ENCODE data around the gene ATAD3B.
A peak's percentile ranks its signal among the peaks of the same experiment; 100 is the strongest.
"Not testable (repeated sequence)": the region's sequence is repeated elsewhere in the genome, so short reads cannot be mapped to it uniquely, and the experiment has no call there.

Gene ATAD3B

DNA sequence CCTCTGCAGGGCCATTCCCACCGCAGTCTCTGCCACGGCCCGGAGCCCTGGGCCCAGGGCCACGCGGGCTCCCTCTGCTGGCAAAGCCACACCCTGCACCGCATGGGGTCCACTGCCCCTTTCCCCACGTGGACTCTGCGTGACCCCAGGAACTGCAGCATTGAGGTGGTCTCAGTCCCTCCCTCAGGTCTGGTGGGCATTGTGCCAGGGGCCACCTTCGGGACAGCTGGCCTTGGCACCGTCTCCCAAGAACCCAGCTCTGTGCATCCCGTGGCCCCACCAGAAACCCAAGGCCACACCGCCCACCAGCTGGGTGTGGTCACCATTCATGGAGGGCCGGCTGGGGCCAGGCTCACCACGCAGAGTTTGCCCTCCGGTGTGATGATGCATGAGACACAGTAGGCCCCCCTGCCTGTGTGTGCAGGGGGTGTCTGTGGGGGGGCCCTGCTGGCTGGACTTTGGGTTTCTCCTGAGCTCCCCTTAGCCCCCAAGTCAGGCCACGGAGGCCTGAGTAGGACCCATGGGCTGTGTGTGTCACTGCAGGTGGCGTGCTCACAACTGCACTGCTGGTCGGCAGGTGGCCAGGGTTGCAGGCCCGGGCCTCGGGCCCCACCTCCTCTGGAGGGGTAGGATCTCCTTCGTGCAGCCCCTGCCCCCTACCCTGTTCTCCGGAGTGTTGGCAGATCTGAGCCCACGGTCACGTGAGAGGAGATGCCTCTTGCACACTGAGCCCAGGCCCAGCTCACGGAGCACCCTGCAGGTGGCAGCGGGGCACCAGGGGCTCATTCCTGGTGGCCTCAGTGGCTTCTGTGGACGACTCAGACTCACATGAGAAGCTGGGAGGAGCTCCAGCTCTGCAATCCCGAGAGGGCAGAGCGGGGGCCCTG lies 30.3 kb upstream of the ATAD3B start:
- H2AFZ ChIP-seq: peak overlapping the region; percentile 62
- H3K36me3 ChIP-seq (ENCODE audit: control insufficient read depth, insufficient read depth, low read length): no peaks in the 10 kb centered on the region
- H3K27ac ChIP-seq: no peak overlapping the region
- no peaks in the 10 kb centered on the region for H3K79me2 ChIP-seq
- H3K4me3 ChIP-seq (ENCODE audit: low read depth, low read length): no peak overlapping the region
- TF ChIP-seq, protein P1, sequence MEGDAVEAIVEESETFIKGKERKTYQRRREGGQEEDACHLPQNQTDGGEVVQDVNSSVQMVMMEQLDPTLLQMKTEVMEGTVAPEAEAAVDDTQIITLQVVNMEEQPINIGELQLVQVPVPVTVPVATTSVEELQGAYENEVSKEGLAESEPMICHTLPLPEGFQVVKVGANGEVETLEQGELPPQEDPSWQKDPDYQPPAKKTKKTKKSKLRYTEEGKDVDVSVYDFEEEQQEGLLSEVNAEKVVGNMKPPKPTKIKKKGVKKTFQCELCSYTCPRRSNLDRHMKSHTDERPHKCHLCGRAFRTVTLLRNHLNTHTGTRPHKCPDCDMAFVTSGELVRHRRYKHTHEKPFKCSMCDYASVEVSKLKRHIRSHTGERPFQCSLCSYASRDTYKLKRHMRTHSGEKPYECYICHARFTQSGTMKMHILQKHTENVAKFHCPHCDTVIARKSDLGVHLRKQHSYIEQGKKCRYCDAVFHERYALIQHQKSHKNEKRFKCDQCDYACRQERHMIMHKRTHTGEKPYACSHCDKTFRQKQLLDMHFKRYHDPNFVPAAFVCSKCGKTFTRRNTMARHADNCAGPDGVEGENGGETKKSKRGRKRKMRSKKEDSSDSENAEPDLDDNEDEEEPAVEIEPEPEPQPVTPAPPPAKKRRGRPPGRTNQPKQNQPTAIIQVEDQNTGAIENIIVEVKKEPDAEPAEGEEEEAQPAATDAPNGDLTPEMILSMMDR (IDR thresholded peaks at IDR 0.05): peak; percentile 65
- H3K27me3 ChIP-seq (ENCODE audit: control insufficient read depth, insufficient read depth, low read length): no peaks in the 10 kb centered on the region
- no peak overlapping the region for H3K9ac ChIP-seq
- no peak overlapping the region for H3K4me2 ChIP-seq (ENCODE audit: low read length)
- no peaks in the 10 kb centered on the region for H3K4me1 ChIP-seq
- no peaks in the 10 kb centered on the region for H3K9me3 ChIP-seq (ENCODE audit: control insufficient read depth, low read length)

GRCh38 chr1:1442069-1442770 lies 29.3 kb upstream of the ATAD3B start:
- H3K9me3 ChIP-seq (ENCODE audit: control insufficient read depth, low read length): no peaks in the 10 kb centered on the region

GRCh38 chr1:1446631-1447030 lies 24.9 kb upstream of the ATAD3B start:
- not testable (repeated sequence) for H3K4me2 ChIP-seq (ENCODE audit: low read length); H3K27me3 ChIP-seq (ENCODE audit: control insufficient read depth, insufficient read depth, low read length); H3K9me3 ChIP-seq (ENCODE audit: control insufficient read depth, low read length); H3K4me3 ChIP-seq (ENCODE audit: low read depth, low read length); H3K4me1 ChIP-seq; H3K79me2 ChIP-seq; H3K27ac ChIP-seq; H2AFZ ChIP-seq; H3K9ac ChIP-seq; H3K36me3 ChIP-seq (ENCODE audit: control insufficient read depth, insufficient read depth, low read length)

More at GRCh38 chr1:1442069-1442770, 29.3 kb upstream of the ATAD3B start:
- Histone ChIP-seq H3K9ac (no peak overlapping the region), H3K4me3 (ENCODE audit: low read depth, low read length) (no peak overlapping the region), H3K4me2 (ENCODE audit: low read length) (no peak overlapping the region), H3K27ac (no peak overlapping the region), H3K36me3 (ENCODE audit: control insufficient read depth, insufficient read depth, low read length) (no peaks in the 10 kb centered on the region), H3K79me2 (no peaks in the 10 kb centered on the region), H3K27me3 (ENCODE audit: control insufficient read depth, insufficient read depth, low read length) (no peaks in the 10 kb centered on the region), H2AFZ (no peak overlapping the region), H3K4me1 (no peaks in the 10 kb centered on the region)
- TF ChIP-seq, protein P1 (IDR thresholded peaks at IDR 0.05): no peak

- Histone ChIP-seq H3K4me2 (ENCODE audit: low read length) (no peak within 1 kb of the TSS), H3K4me1 (no peaks in the 10 kb centered on the region), H3K9me3 (ENCODE audit: control insufficient read depth, low read length) (no peaks in the 10 kb centered on the region), H3K9ac (no peak within 1 kb of the TSS), H3K79me2 (no peaks in the 10 kb centered on the region), H3K36me3 (ENCODE audit: control insufficient read depth, insufficient read depth, low read length) (no peaks in the 10 kb centered on the region), H3K27me3 (ENCODE audit: control insufficient read depth, insufficient read depth, low read length) (no peaks in the 10 kb centered on the region), H3K27ac (no peak within 1 kb of the TSS), H3K4me3 (ENCODE audit: low read depth, low read length) (no peak within 1 kb of the TSS), H2AFZ (no peak within 1 kb of the TSS)
- TF ChIP-seq, protein P1 (IDR thresholded peaks at IDR 0.05): no peak
Measured at GRCh38 chr1:1449099-1449739, 22.3 kb upstream of the ATAD3B start, which contains the start of gene ATAD3C. TSS of gene ATAD3C (plus strand) at chr1:1449689. CDS start at chr1:1450684, 995 bp downstream.

DNA sequence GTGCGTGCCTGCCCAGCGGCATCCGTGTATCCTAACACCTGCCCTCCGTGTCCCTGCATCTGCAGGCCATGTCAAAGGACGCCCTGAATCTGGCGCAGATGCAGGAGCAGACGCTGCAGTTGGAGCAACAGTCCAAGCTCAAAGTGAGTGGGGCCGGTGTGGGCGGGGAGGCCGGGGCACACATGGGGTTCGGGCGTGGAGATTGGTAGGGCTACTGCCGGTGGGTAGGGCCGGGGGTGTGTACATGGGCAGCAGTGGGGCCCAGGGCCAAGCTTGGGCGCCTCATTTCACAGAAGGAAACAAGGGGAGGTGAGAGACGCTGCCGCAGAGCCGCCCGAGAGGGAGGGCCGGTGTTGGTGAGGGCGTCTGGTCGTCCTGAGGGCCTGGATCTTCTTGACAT lies 20.9 kb upstream of the ATAD3B start:
- not testable (repeated sequence) for H3K4me1 ChIP-seq; H3K9me3 ChIP-seq (ENCODE audit: control insufficient read depth, low read length); H3K9ac ChIP-seq; H3K4me2 ChIP-seq (ENCODE audit: low read length); H3K36me3 ChIP-seq (ENCODE audit: control insufficient read depth, insufficient read depth, low read length); H2AFZ ChIP-seq; H3K27ac ChIP-seq; H3K79me2 ChIP-seq; H3K4me3 ChIP-seq (ENCODE audit: low read depth, low read length); H3K27me3 ChIP-seq (ENCODE audit: control insufficient read depth, insufficient read depth, low read length)

All from parathyroid adenoma (tissue), 2 donors.